HK-2 (cell line): ENCODE results near the gene MAS1.
"Not testable (repeated sequence)": the region's sequence is repeated elsewhere in the genome, so short reads cannot be mapped to it uniquely, and the experiment has no call there.

Source experiments
- DNase-seq: peaks from one replicate; pipeline ENCODE4 v3.0.0-alpha.2; 2018; ENCODE audit not compliant: unreplicated experiment

MAS1 gene

DNA sequence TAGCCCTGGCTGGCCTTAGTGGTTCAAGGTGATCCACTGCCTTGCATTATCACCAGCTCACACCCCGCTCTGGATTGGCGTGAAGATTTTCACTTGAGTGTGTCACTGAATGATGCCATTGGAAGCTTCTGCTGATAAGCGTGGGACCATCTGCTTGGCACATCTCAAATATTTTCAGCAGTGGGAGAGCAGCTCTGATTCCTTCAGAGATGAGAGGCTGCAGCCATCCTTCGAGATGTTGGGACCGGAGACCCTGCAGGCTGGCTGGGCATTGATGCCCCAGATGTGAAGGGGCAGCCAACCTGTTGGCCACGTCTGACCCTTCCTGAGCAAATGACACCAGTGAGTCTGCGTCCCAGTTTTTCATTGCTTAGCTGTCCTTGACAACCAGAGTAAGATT is at the start of gene MAS1:
Gene MAS1, plus strand, starts transcription at position 197 of the 400 bp plus-strand sequence. CDS start 15,968 bp downstream, outside the sequence.
- DNase-seq = no peak

GRCh38 chr6:159842035-159842434 is 48.8 kb upstream of the MAS1 start:
- DNase-seq = no peak

DNA sequence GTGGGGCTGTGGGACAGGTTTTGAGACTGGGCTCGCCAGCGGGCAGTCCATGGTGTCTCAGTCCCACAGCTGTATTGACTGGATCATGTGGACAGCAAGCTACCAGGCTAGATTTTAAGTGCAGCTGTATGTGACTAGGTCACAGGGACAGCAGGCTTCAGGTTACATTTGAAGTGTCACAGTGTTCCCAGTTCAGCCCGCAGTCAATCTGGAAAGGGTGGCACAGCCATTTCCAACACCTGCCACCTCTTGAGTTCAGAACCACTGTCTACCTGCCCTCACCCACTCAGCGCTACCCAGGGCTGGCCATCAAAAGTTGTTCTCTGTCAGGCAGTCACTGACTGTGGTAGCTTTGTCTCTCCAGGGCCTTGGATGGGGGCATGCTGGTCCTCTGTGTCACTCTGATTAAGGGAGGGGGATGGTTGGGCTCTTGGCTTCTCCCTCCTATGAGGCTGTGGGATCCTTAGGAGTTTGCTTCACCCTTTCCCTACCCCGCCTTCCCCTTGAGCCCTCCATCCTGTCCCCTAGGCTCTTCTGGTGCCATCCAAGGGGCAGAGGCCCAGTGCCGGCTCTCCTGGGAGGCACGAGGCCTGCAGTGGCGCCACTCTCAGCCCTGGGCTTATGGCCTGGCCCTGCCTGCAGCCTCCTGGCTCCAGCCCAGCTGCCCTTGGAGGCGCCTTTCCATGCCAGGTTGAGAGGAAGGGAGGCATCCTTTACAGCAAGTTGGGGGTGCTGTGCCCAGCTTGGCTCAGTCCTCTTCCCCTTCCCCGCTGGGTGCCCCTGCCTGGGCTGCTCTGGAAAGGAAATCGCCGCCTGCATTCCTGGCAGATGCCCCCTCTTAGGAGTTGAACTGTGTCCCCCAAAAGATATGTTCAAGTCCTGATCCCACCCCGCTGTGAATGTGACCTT is 45.8 kb upstream of the MAS1 start:
- no peak for DNase-seq

GRCh38 chr6:159848552-159848951 is 42.2 kb upstream of the MAS1 start:
- DNase-seq = not testable (repeated sequence)

DNA sequence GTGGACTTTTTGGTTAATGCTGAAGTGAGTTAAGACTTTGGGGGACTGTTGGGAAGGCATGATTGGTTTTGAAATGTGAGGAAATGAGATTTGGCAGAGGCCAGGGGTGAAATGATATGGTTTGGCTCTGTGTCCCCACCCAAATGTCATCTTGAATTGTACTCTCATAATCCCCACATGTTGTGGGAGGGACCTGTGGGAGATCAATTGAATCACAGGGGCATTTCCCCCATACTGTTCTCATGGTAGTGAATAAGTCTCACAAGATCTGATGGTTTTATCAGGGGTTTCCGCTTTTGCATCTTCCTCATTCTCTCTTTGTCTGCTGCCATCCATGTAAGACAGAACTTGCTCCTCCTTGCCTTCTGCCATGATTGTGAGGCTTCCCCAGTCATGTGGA is 40.9 kb upstream of the MAS1 start:
- DNase-seq = not testable (repeated sequence)

DNA sequence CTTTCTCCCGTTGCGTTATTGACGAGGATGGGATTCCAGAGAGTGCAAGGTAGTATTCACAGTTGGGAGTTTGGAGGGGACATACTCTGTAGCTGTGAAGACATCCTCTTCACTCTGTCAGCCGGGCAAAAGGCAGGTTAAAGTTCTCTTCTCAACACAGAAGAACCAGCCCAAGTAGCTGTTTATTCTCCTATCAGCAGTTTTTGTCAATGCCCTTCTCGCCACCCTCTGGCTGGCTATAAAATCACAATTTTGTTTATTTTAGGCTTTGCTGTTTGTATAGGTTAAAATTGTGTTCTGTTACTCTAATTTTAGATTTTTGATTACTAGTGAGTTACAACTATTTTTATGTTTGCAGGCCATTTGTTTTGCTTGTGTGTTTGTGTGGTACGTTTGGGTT is 37.9 kb upstream of the MAS1 start:
- DNase-seq = no peak

DNA sequence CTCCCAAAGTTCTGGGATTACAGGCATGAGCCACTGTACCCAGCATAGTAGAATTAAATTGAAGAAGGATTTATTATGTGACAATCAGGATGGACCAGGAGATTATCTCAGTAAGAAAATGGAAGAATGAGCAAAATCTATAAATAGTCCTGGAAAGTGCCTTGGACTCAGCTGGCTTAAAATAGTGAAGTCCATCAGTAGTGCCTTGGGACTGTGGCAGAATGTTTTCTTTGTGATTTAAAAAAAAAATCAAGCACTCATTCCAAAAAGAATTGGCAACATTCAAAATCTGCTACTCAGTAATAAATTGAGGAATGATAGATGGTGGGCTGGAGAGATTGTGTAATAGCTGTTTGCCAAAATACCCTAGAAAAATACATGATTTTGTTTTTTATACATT is 37.0 kb upstream of the MAS1 start:
- DNase-seq = no peak

GRCh38 chr6:159854959-159855358 is 35.8 kb upstream of the MAS1 start:
- no peak for DNase-seq

- no peak for DNase-seq
These were observed 32.5 kb upstream of the MAS1 start for GRCh38 chr6:159858259-159858658.

DNA sequence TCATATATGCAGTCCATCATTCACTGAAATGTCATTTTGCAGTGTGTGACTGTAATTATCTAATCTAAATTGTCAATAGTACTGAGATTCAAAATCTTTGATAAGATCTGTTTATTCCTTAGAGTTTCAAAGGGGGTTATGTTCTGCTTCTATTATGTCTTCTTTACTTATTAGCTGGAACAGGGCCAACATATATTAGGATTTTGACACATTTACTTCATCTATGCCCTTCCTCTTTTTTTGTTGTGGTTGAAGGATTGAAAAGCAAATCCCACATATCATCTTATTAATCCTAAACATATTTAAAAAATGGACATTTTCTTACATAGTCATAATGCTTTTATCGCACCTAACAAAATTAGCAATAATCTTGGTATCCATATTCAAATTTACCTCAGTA is 30.3 kb upstream of the MAS1 start:
- no peak for DNase-seq

GRCh38 chr6:159862103-159862502 is 28.7 kb upstream of the MAS1 start:
- DNase-seq = no peak

DNA sequence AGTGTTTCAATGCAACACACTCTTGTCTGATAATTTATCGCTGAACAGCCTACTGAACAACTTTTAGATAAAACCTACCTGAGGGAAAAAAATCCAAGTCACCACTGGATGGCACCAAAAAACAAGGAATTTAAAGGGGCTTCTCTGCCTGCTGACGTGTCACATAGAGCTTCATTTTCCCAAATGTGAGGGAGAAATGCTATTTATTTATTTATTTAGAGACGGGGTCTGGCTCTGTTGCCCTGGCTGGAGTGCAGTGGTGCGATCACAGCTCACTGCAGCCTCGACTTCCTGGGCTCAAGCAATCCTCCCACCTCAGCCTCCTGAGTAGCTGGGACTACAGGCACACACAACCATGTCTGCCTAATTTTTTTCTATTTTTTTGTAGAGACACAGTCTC is 27.4 kb upstream of the MAS1 start:
- DNase-seq = peak; percentile 14

GRCh38 chr6:159865226-159865920 is 25.4 kb upstream of the MAS1 start:
- no peak for DNase-seq

- no peak for DNase-seq
These were observed 24.2 kb upstream of the MAS1 start for GRCh38 chr6:159866286-159867247.

GRCh38 chr6:159871241-159871640 is 19.5 kb upstream of the MAS1 start:
- no peak for DNase-seq

DNA sequence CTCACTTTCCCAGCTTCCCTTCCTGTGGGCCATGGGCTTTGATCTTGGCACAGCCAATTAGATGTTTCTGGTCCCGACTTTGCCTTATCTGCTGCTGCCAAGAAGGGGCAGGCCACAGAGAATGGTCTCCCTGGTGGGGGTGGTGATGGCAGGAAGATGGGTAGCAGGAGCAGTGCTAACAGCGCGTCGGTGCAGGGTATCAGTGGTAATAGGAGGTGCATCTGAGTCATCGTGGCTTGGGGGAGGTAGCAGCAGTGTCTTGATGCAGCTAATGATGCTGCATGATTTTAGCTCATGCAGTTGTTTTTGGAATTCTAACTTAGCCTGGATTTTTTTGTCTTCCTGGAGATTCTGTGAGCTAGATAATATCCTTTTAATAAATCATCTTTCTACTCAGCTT is 18.9 kb upstream of the MAS1 start:
- no peak for DNase-seq

DNA sequence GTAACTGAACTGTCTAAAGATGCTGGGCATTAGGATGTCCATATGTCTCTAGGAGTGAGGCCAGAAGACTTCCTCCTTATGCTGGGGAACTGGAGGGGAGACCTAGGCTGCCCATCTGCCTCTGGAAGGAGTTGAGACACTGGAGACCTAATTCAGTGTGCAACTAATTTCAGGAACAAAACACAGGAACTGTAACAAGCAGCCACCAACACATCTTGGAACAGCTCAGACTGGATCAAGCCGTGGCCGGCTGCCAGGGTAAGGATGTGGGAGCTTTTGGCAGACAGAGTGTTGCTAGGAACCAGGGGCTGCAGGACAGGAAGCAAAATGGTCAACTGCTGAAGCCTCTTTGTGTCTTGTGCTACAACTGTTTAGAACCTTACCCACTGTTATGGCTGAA is 16.4 kb upstream of the MAS1 start:
- DNase-seq = no peak

DNA sequence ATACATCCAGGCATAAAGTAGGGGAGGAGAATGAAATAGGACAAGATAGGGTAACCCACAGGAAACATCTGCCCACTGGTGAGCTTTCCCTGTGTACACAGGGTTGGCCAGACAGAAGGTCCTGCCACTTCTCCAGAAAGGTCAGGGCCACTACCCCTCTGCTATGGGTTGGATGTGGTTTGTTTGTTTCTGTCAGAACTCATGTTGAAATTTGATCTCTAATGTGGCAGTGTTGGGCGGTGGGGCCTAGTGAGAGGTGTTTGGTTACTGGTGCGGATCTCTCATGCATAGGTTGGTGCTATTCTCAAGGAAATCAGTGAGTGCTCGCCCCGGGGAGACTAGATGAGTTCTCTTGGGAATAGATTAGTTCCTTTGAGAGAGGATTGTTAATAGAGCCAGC is 15.6 kb upstream of the MAS1 start:
- DNase-seq = no peak

- DNase-seq = no peak
These were observed 14.5 kb upstream of the MAS1 start for GRCh38 chr6:159876242-159876641.

DNA sequence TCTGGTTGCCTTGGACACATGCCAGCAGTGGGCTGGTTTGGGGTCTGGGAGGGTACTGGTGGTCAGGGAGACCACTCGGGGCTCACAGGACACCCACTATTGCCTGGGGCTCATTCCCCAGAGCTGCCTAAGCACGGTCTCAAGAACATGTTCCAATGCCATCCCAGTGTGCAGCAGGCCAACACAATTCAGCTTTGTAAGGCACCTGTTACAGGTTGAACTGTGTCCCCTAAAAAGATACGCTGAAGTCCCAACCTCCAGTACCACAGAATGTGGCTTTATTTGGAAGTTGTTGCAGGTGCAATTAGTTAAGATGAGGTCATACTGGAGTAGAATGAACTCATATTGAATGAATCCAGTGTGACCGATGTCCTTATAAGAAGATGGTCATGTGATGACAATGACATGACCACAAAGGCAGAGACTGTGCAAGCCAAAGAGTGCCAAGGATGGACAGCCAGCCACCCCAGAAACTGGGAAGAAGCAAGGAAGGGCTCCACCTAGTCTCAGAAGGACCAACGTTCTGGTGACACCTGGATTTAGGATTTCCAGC is 13.5 kb upstream of the MAS1 start:
- no peak for DNase-seq

DNA sequence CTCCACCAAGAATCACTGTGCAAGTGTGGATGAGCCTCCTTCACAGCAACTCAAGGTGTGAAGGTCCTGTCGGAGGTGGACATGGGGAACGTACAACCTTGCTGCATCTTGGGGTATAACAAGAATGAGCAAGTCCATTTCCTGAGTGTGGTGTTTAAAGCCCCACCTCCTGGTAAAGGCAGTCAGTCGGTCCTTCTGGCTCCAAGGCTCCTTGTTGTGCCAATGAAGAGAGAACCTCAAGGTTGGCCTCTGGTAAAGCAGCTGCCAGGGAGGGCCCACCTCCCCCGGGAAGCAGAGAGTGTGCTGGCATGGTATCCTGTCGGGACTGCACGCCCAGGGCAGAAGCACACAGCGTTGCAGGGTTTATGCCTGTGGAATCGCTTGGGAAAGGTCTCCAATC is 12.4 kb upstream of the MAS1 start:
- no peak for DNase-seq

DNA sequence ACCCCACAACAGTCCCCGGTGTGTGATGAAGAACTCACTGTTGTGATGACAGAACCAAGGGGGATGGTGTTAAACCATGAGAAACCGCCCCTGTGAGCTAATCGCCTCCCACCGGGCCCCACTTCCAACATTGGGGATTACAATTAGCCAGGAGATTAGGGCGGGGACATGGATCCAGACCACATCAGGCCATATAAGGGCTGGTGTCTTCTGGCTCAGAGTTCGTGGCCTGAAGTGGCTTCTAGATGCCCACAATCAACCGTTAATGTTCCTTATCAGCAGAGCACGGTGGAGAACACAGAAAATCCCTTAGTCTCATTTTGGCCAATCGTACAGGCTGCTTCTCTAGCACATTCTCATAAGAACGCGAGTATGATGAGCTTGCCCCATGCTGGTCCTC is 10.9 kb upstream of the MAS1 start:
- DNase-seq = no peak
